Smooth muscle cell (in vitro differentiated cells): Measurements from ENCODE around the gene TNK2. TPM values are rescaled to one million over a fixed set of nuclear protein-coding genes. Genes with fewer than 3 reads are reported as not detected.

Source experiments
- DNase-seq: peaks from one replicate; lab custom pipeline; 2025; ENCODE audit not compliant: unreplicated experiment; lab: John Stamatoyannopoulos, UW
- H2AFZ ChIP-seq: fragments of 200-600 bp; sonication (generic); 2 replicates; pipeline ENCODE4 v1.6.0; 2016; ENCODE audit warnings: antibody characterized with exemption, low read depth, mild to moderate bottlenecking
- H3F3A ChIP-seq: fragments of 200-600 bp; sonication (generic); 2 replicates; pipeline ENCODE4 v1.6.0; 2017; ENCODE audit warnings: antibody characterized with exemption, low read depth
- H3K27ac ChIP-seq: fragments of 200-600 bp; sonication (generic); 2 replicates; pipeline ENCODE4 v1.5.1; 2016; ENCODE audit warnings: low read depth, mild to moderate bottlenecking
- H3K27me3 ChIP-seq: fragments of 200-600 bp; sonication (generic); 2 replicates; pipeline ENCODE4 v1.6.1; 2016; ENCODE audit warnings: low read depth, mild to moderate bottlenecking
- H3K36me3 ChIP-seq: fragments of 200-600 bp; sonication (generic); 2 replicates; pipeline ENCODE4 v1.5.1; 2016; ENCODE audit warnings: low read depth
- H3K4me1 ChIP-seq: fragments of 200-600 bp; sonication (generic); 2 replicates; pipeline ENCODE4 v1.5.1; 2016; ENCODE audit warnings: low read depth
- H3K4me2 ChIP-seq: fragments of 200-600 bp; sonication (generic); 2 replicates; pipeline ENCODE4 v1.6.0; 2016; ENCODE audit warnings: mild to moderate bottlenecking
- H3K4me3 ChIP-seq: fragments of 200-600 bp; sonication (generic); 2 replicates; pipeline ENCODE4 v1.5.1; 2016; ENCODE audit warnings: mild to moderate bottlenecking
- H3K79me2 ChIP-seq: fragments of 200-600 bp; sonication (generic); 2 replicates; pipeline ENCODE4 v1.6.0; 2016; ENCODE audit warnings: low read depth, mild to moderate bottlenecking
- H3K9ac ChIP-seq: fragments of 200-600 bp; sonication (generic); 2 replicates; pipeline ENCODE4 v1.6.0; 2016; ENCODE audit warnings: low read depth
- H3K9me3 ChIP-seq: fragments of 200-600 bp; sonication (generic); replicated peaks from 2 replicates; pipeline ENCODE4 v1.5.1; 2016; ENCODE audit warnings: low read depth
- H4K20me1 ChIP-seq: fragments of 200-600 bp; sonication (generic); 2 replicates; pipeline ENCODE4 v1.6.0; 2016; ENCODE audit warnings: low read depth
- CTCF ChIP-seq: fragments of 200-600 bp; sonication (generic); IDR thresholded peaks from 2 replicates; pipeline ENCODE4 v1.5.1; 2017; ENCODE audit warnings: borderline replicate concordance, mild to moderate bottlenecking, antibody characterized with exemption; ENCODE audit not compliant: insufficient read depth, poor library complexity, severe bottlenecking
- WGBS: methylation state at CpG from one replicate; pipeline ENCODE4 v1.1.7; 2016; ENCODE audit warnings: low lambda C conversion rate; 5-methylcytosine and 5-hydroxymethylcytosine counted together
- polyA plus RNA-seq: library from polyadenylated mRNA; unstranded; fragments of >200 nt; fragmentation: Nextera tagmentation; extraction: Ambion mirVana; gene quantifications from 2 replicates; pipeline ENCODE4 v1.2.1, GENCODE V29; 2016
- total RNA-seq: library from RNA; depleted of rRNA; stranded (reverse); fragments of >200 nt; gene quantifications from 2 replicates; pipeline ENCODE4 v1.2.3, GENCODE V29; 2014

The TNK2 gene
- total and polyA plus RNA-seq, 2 experiments from 2014 or later: 2.8 to 10.6 TPM

GRCh38 chr3:195870937-195871336 is 37.4 kb downstream of the TNK2 start:
- 97% methylated on average over 12 of the region's 12 CpGs for WGBS
- peaks cover 4% of the 10 kb centered on the region for H4K20me1 ChIP-seq
- H3K9ac ChIP-seq: no peak overlapping the region
- no peaks in the 10 kb centered on the region for H3K36me3 ChIP-seq
- no peaks in the 10 kb centered on the region for H3F3A ChIP-seq
- no peaks in the 10 kb centered on the region for H3K27me3 ChIP-seq
- H3K4me2 ChIP-seq: no peak overlapping the region
- no peak for TF ChIP-seq CTCF
- DNase-seq: no peak
- peak overlapping the region; percentile 24 for H3K27ac ChIP-seq
- no peaks in the 10 kb centered on the region for H3K4me1 ChIP-seq
- H3K9me3 ChIP-seq: no peaks in the 10 kb centered on the region
- H3K4me3 ChIP-seq: no peak overlapping the region
- no peak overlapping the region for H2AFZ ChIP-seq
- H3K79me2 ChIP-seq: no peaks in the 10 kb centered on the region

DNA sequence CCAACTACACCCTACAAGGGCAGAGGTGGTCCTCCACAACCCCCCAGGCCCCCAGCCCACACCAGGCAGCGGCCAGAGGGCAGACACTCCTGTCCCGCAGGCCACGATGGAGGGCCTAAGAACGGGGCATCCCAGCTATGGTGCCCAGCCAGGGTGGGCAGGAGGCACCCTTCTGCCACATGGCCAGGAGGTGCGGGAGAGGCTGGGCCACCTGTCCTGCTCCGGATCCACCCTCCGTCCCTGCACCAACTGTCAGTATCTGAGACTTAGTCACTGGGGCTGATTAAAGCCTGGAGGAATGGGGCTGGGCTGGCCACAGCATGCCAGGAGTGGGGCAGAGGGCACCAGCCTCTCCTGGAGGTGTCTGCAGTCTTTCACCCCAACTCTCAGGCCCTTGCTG is 37.9 kb downstream of the TNK2 start:
- H3K27ac ChIP-seq: peak overlapping the region; percentile 24
- H2AFZ ChIP-seq: no peak overlapping the region
- H3K4me2 ChIP-seq: no peak overlapping the region
- H3F3A ChIP-seq: no peaks in the 10 kb centered on the region
- 86% methylated on average over 7 of the region's 7 CpGs for WGBS
- no peaks in the 10 kb centered on the region for H3K79me2 ChIP-seq
- peaks cover 4% of the 10 kb centered on the region for H4K20me1 ChIP-seq
- H3K36me3 ChIP-seq: no peaks in the 10 kb centered on the region
- no peak overlapping the region for H3K4me3 ChIP-seq
- DNase-seq: no peak
- H3K27me3 ChIP-seq: no peaks in the 10 kb centered on the region
- no peaks in the 10 kb centered on the region for H3K4me1 ChIP-seq
- H3K9ac ChIP-seq: no peak overlapping the region
- H3K9me3 ChIP-seq: no peaks in the 10 kb centered on the region
- TF ChIP-seq CTCF: no peak

DNA sequence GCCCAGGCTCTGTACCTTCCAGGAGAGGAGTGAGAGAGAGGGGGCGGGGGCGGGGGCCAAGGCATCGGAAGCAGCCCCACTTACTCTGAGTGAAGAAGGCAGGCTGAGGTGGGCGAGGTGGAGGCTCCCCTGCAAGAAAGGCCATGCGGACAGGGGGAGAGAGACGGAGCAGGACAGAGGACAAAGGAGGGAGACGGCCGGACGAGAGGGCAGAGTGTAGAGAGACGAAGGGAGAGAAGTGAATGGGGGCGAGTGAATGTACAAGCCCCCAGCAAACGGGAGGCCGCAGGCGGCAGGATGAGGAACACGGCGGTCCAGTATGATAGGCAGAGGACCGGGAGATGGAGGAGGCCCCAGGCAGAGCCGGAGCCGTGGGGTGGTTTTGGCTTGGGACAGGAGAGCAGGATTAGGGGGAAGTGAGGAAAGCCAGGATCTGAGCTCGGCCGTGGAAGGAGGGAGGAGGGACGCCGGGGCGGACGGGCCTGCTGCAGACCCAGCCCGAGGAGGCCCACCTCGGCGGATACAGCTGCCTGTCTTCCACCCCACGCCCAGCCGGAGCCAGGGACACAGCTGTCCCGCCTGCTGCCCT is 38.8 kb downstream of the TNK2 start:
- Histone ChIP-seq H3K4me2 (no peak overlapping the region), H4K20me1 (peaks cover 4% of the 10 kb centered on the region), H3K79me2 (no peaks in the 10 kb centered on the region), H2AFZ (no peak overlapping the region), H3K4me1 (no peaks in the 10 kb centered on the region), H3K4me3 (no peak overlapping the region), H3K27ac (no peak overlapping the region), H3K9ac (no peak overlapping the region), H3K36me3 (no peaks in the 10 kb centered on the region), H3K27me3 (no peaks in the 10 kb centered on the region), H3F3A (no peaks in the 10 kb centered on the region), H3K9me3 (no peaks in the 10 kb centered on the region)
- DNase-seq: no peak
- WGBS: 94% methylated on average over 30 of the region's 31 CpGs
- TF ChIP-seq CTCF: no peak

DNA sequence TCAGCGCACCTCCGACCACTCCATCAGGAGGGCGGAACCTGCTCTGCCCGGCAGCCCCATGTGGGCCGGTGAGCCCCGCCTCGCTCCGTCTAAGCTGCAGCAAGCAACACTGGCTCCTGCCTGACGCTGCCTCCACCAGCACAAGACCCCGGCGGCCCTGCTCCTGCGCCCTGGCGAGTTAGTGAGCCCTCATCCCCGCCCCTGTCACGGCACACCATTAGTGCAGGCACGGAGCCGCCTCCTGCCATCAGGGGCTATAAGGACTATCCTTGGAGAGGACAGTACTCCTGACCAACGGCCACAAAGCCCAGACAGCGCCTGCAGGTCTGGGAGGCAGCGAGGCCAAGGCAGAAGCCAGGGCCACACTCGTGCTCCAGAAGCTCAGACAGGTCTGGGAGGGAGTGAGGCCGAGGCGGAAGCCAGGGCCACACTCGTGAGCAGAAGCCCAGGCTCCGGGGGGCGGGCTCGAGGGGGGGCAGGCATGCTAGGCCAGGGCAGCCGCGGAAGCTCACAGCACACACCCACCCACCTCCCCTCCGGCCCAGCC is 39.4 kb downstream of the TNK2 start:
- Histone ChIP-seq H3K79me2 (no peaks in the 10 kb centered on the region), H3K9me3 (no peaks in the 10 kb centered on the region), H4K20me1 (peaks cover 1% of the 10 kb centered on the region), H2AFZ (no peak overlapping the region), H3K27me3 (no peaks in the 10 kb centered on the region), H3K27ac (no peak overlapping the region), H3K4me1 (no peaks in the 10 kb centered on the region), H3K9ac (no peak overlapping the region), H3K36me3 (no peaks in the 10 kb centered on the region), H3K4me2 (no peak overlapping the region), H3K4me3 (no peak overlapping the region), H3F3A (no peaks in the 10 kb centered on the region)
- no peak for TF ChIP-seq CTCF
- WGBS: 90% methylated on average over 21 of the region's 30 CpGs
- no peak for DNase-seq
